Measurements from ENCODE around the gene IER5L.

Gene IER5L

GRCh38 chr9:129187042-129187441 lies 9.0 kb upstream of the IER5L start:
- TF ChIP-seq POLR2A (IDR thresholded peaks at IDR 0.05; ENCODE audit: extremely low read depth, insufficient read length) = no peak
- no peak for TF ChIP-seq MAX (IDR thresholded peaks at IDR 0.05; ENCODE audit: low read depth, low read length)
- TF ChIP-seq CTCF (IDR thresholded peaks at IDR 0.05; ENCODE audit: low read depth, low read length) = no peak
- TF ChIP-seq MYC (IDR thresholded peaks at IDR 0.05; ENCODE audit: low read depth, low read length) = no peak
- H3K4me3 ChIP-seq (ENCODE audit: low read depth, low read length) = no peak overlapping the region
- DNase-seq (ENCODE audit: low read depth) = no peak

- no peak overlapping the region for H3K4me3 ChIP-seq (ENCODE audit: low read depth, low read length)
- TF ChIP-seq CTCF (IDR thresholded peaks at IDR 0.05; ENCODE audit: low read depth, low read length) (no peak), POLR2A (IDR thresholded peaks at IDR 0.05; ENCODE audit: extremely low read depth, insufficient read length) (no peak), MYC (IDR thresholded peaks at IDR 0.05; ENCODE audit: low read depth, low read length) (no peak)
- no peak for DNase-seq (ENCODE audit: low read depth)
Observed at GRCh38 chr9:129185991-129186390, 7.9 kb upstream of the IER5L start.

GRCh38 chr9:129185402-129185801 lies 7.3 kb upstream of the IER5L start:
- no peak overlapping the region for H3K4me3 ChIP-seq (ENCODE audit: low read depth, low read length)
- DNase-seq (ENCODE audit: low read depth) = no peak
- no peak for TF ChIP-seq MAX (IDR thresholded peaks at IDR 0.05; ENCODE audit: low read depth, low read length)
- TF ChIP-seq CTCF (IDR thresholded peaks at IDR 0.05; ENCODE audit: low read depth, low read length) = no peak
- no peak for TF ChIP-seq POLR2A (IDR thresholded peaks at IDR 0.05; ENCODE audit: extremely low read depth, insufficient read length)
- TF ChIP-seq MYC (IDR thresholded peaks at IDR 0.05; ENCODE audit: low read depth, low read length) = no peak

- H3K4me3 ChIP-seq (ENCODE audit: low read depth, low read length) = no peak overlapping the region
- DNase-seq (ENCODE audit: low read depth) = no peak
- TF ChIP-seq MAX (IDR thresholded peaks at IDR 0.05; ENCODE audit: low read depth, low read length) = no peak
- no peak for TF ChIP-seq POLR2A (IDR thresholded peaks at IDR 0.05; ENCODE audit: extremely low read depth, insufficient read length)
- TF ChIP-seq MYC (IDR thresholded peaks at IDR 0.05; ENCODE audit: low read depth, low read length) = no peak
- TF ChIP-seq CTCF (IDR thresholded peaks at IDR 0.05; ENCODE audit: low read depth, low read length) = no peak
Observed at GRCh38 chr9:129184596-129185122, 6.6 kb upstream of the IER5L start.

- no peak for DNase-seq (ENCODE audit: low read depth)
- no peak overlapping the region for H3K4me3 ChIP-seq (ENCODE audit: low read depth, low read length)
- TF ChIP-seq CTCF (IDR thresholded peaks at IDR 0.05; ENCODE audit: low read depth, low read length) = no peak
- TF ChIP-seq MYC (IDR thresholded peaks at IDR 0.05; ENCODE audit: low read depth, low read length) = no peak
- no peak for TF ChIP-seq MAX (IDR thresholded peaks at IDR 0.05; ENCODE audit: low read depth, low read length)
- TF ChIP-seq POLR2A (IDR thresholded peaks at IDR 0.05; ENCODE audit: extremely low read depth, insufficient read length) = no peak
Observed at GRCh38 chr9:129184219-129184524, 6.1 kb upstream of the IER5L start.
